GM12872 (cell line): ENCODE data around the gene MTHFD2L.

Source experiments
- CTCF ChIP-seq: IDR thresholded peaks from 3 replicates; pipeline ENCODE4 v1.5.1; 2011; ENCODE audit warnings: low read depth, mild to moderate bottlenecking, low read length, moderate library complexity; ENCODE audit not compliant: insufficient read depth

The MTHFD2L gene

GRCh38 chr4:74219240-74219639 lies 61.3 kb downstream of the MTHFD2L start:
- no peak for TF ChIP-seq CTCF

GRCh38 chr4:74223098-74223497 lies 65.2 kb downstream of the MTHFD2L start:
- no peak for TF ChIP-seq CTCF

- TF ChIP-seq CTCF = no peak
Observed at GRCh38 chr4:74223801-74224200, 65.9 kb downstream of the MTHFD2L start.

- TF ChIP-seq CTCF = peak; percentile 88
Observed at GRCh38 chr4:74228691-74229640, 71.0 kb downstream of the MTHFD2L start.

- TF ChIP-seq CTCF = no peak
Observed at GRCh38 chr4:74230902-74231499, 73.1 kb downstream of the MTHFD2L start.

- no peak for TF ChIP-seq CTCF
Observed at GRCh38 chr4:74235135-74235534, 77.2 kb downstream of the MTHFD2L start.

GRCh38 chr4:74237425-74237966 lies 79.6 kb downstream of the MTHFD2L start:
- TF ChIP-seq CTCF = no peak
